SU-DHL-6 (cell line): ENCODE data around the gene C2CD2.

Experiments used
- H2AFZ ChIP-seq: fragments of 200-600 bp; sonication (generic); 2 replicates; pipeline ENCODE4 v1.6.1; 2014; ENCODE audit warnings: low read depth, mild to moderate bottlenecking, moderate library complexity, mixed read lengths, antibody characterized with exemption, low read length; ENCODE audit not compliant: severe bottlenecking
- H3F3A ChIP-seq: fragments of 200-600 bp; shearing (Covaris generic); 2 replicates; pipeline ENCODE4 v1.6.0; 2016; ENCODE audit warnings: antibody characterized with exemption, mild to moderate bottlenecking; ENCODE audit not compliant: insufficient read depth
- H3K27ac ChIP-seq: fragments of 200-600 bp; sonication (generic); 2 replicates; pipeline ENCODE4 v1.5.1; 2016; ENCODE audit warnings: low read depth, mild to moderate bottlenecking, low read length, moderate library complexity, mixed read lengths
- H3K27me3 ChIP-seq: fragments of 200-600 bp; sonication (generic), shearing (Covaris generic); 2 replicates; pipeline ENCODE4 v1.6.0; 2014; ENCODE audit warnings: mild to moderate bottlenecking, low read length
- H3K36me3 ChIP-seq: fragments of 200-600 bp; sonication (generic); 2 replicates; pipeline ENCODE4 v1.6.1; 2014; ENCODE audit warnings: mild to moderate bottlenecking, low read length, mixed read lengths
- H3K4me2 ChIP-seq: fragments of 300-600, 200-600 bp; shearing (Covaris generic), sonication (generic); 2 replicates; pipeline ENCODE4 v1.6.0; 2014; ENCODE audit warnings: low read length, low read depth, mild to moderate bottlenecking; ENCODE audit not compliant: poor library complexity, severe bottlenecking
- H3K4me3 ChIP-seq: fragments of 200-600 bp; sonication (generic); 2 replicates; pipeline ENCODE4 v1.5.1; 2014; ENCODE audit warnings: antibody characterized with exemption, low read length, mild to moderate bottlenecking, mixed read lengths; ENCODE audit not compliant: insufficient read depth, poor library complexity, severe bottlenecking
- H3K79me2 ChIP-seq: fragments of 200-600 bp; sonication (generic); 2 replicates; pipeline ENCODE4 v1.6.1; 2014; ENCODE audit warnings: mild to moderate bottlenecking, low read length, moderate library complexity; ENCODE audit not compliant: insufficient read depth
- H3K9ac ChIP-seq: fragments of 200-600 bp; sonication (generic); 2 replicates; pipeline ENCODE4 v1.7.0; 2014; ENCODE audit warnings: mild to moderate bottlenecking, low read length
- H3K9me2 ChIP-seq: fragments of 200-600 bp; sonication (generic); replicated peaks from 2 replicates; pipeline ENCODE4 v1.6.1; 2014; ENCODE audit warnings: low read length; ENCODE audit not compliant: insufficient read depth
- H3K9me3 ChIP-seq: fragments of 200-600 bp; sonication (generic); 2 replicates; pipeline ENCODE4 v1.6.1; 2014; ENCODE audit warnings: low read length, mixed read lengths; ENCODE audit not compliant: insufficient read depth
- H4K20me1 ChIP-seq: fragments of 200-600 bp; sonication (generic); 2 replicates; pipeline ENCODE4 v1.6.1; 2014; ENCODE audit warnings: low read depth, mild to moderate bottlenecking, antibody characterized with exemption, low read length, moderate library complexity, mixed read lengths
- CTCF ChIP-seq: fragments of 200-600 bp; sonication (generic); IDR thresholded peaks from one replicate; pipeline ENCODE4 v1.5.1; 2017; ENCODE audit warnings: antibody characterized with exemption, mild to moderate bottlenecking, low read length, moderate library complexity; ENCODE audit not compliant: insufficient read depth, poor library complexity, severe bottlenecking
- EZH2phosphoT487 ChIP-seq: fragments of 200-600 bp; sonication (generic), shearing (Covaris generic); conservative IDR thresholded peaks from 2 replicates; pipeline ENCODE4 v1.6.1; 2018; ENCODE audit warnings: mild to moderate bottlenecking, antibody characterized with exemption, low read length, moderate library complexity, mixed read lengths

Gene C2CD2

GRCh38 chr21:41913230-41913629 lies 40.6 kb downstream of the C2CD2 start:
- Histone ChIP-seq H3K27ac (no peak overlapping the region), H3K9me3 (no peaks in the 10 kb centered on the region), H3F3A (no peaks in the 10 kb centered on the region), H2AFZ (no peak overlapping the region), H3K27me3 (no peaks in the 10 kb centered on the region), H4K20me1 (no peaks in the 10 kb centered on the region), H3K9me2 (no peaks in the 10 kb centered on the region), H3K36me3 (no peaks in the 10 kb centered on the region), H3K4me3 (no peak overlapping the region), H3K4me2 (no peak overlapping the region), H3K9ac (no peak overlapping the region), H3K79me2 (no peaks in the 10 kb centered on the region)
- TF ChIP-seq EZH2phosphoT487 (no peak), CTCF (no peak)

- Histone ChIP-seq H2AFZ (no peak overlapping the region), H3K9me2 (no peaks in the 10 kb centered on the region), H3K4me3 (no peak overlapping the region), H3K27me3 (no peaks in the 10 kb centered on the region), H4K20me1 (no peaks in the 10 kb centered on the region), H3K36me3 (no peaks in the 10 kb centered on the region), H3K4me2 (no peak overlapping the region), H3K9ac (no peak overlapping the region), H3K79me2 (no peaks in the 10 kb centered on the region), H3K27ac (no peak overlapping the region), H3F3A (no peaks in the 10 kb centered on the region), H3K9me3 (no peaks in the 10 kb centered on the region)
- no peak for TF ChIP-seq EZH2phosphoT487
- no peak for TF ChIP-seq CTCF
Measured at GRCh38 chr21:41908829-41909228, 45.0 kb downstream of the C2CD2 start.

- Histone ChIP-seq H3K27ac (no peak overlapping the region), H3K36me3 (no peaks in the 10 kb centered on the region), H3F3A (no peaks in the 10 kb centered on the region), H3K27me3 (no peaks in the 10 kb centered on the region), H3K9ac (no peak overlapping the region), H3K79me2 (no peaks in the 10 kb centered on the region), H4K20me1 (no peaks in the 10 kb centered on the region), H3K9me3 (no peaks in the 10 kb centered on the region), H3K4me3 (no peak overlapping the region), H3K9me2 (no peaks in the 10 kb centered on the region), H3K4me2 (no peak overlapping the region), H2AFZ (no peak overlapping the region)
- TF ChIP-seq CTCF: no peak
- no peak for TF ChIP-seq EZH2phosphoT487
Measured at GRCh38 chr21:41907496-41908258, 46.1 kb downstream of the C2CD2 start.
